Smooth muscle cell (in vitro differentiated cells): ENCODE data around the gene STK24. TPM values are rescaled to one million over a fixed set of nuclear protein-coding genes. Genes with fewer than 3 reads are reported as not detected.

Source experiments
- DNase-seq: peaks from one replicate; lab custom pipeline; 2025; ENCODE audit not compliant: unreplicated experiment; lab: John Stamatoyannopoulos, UW
- H2AFZ ChIP-seq: fragments of 200-600 bp; sonication (generic); 2 replicates; pipeline ENCODE4 v1.6.0; 2016; ENCODE audit warnings: antibody characterized with exemption, low read depth, mild to moderate bottlenecking
- H3F3A ChIP-seq: fragments of 200-600 bp; sonication (generic); 2 replicates; pipeline ENCODE4 v1.6.0; 2017; ENCODE audit warnings: antibody characterized with exemption, low read depth
- H3K27ac ChIP-seq: fragments of 200-600 bp; sonication (generic); 2 replicates; pipeline ENCODE4 v1.5.1; 2016; ENCODE audit warnings: low read depth, mild to moderate bottlenecking
- H3K27me3 ChIP-seq: fragments of 200-600 bp; sonication (generic); 2 replicates; pipeline ENCODE4 v1.6.1; 2016; ENCODE audit warnings: low read depth, mild to moderate bottlenecking
- H3K36me3 ChIP-seq: fragments of 200-600 bp; sonication (generic); 2 replicates; pipeline ENCODE4 v1.5.1; 2016; ENCODE audit warnings: low read depth
- H3K4me1 ChIP-seq: fragments of 200-600 bp; sonication (generic); 2 replicates; pipeline ENCODE4 v1.5.1; 2016; ENCODE audit warnings: low read depth
- H3K4me2 ChIP-seq: fragments of 200-600 bp; sonication (generic); 2 replicates; pipeline ENCODE4 v1.6.0; 2016; ENCODE audit warnings: mild to moderate bottlenecking
- H3K4me3 ChIP-seq: fragments of 200-600 bp; sonication (generic); 2 replicates; pipeline ENCODE4 v1.5.1; 2016; ENCODE audit warnings: mild to moderate bottlenecking
- H3K79me2 ChIP-seq: fragments of 200-600 bp; sonication (generic); 2 replicates; pipeline ENCODE4 v1.6.0; 2016; ENCODE audit warnings: low read depth, mild to moderate bottlenecking
- H3K9ac ChIP-seq: fragments of 200-600 bp; sonication (generic); 2 replicates; pipeline ENCODE4 v1.6.0; 2016; ENCODE audit warnings: low read depth
- H3K9me3 ChIP-seq: fragments of 200-600 bp; sonication (generic); replicated peaks from 2 replicates; pipeline ENCODE4 v1.5.1; 2016; ENCODE audit warnings: low read depth
- H4K20me1 ChIP-seq: fragments of 200-600 bp; sonication (generic); 2 replicates; pipeline ENCODE4 v1.6.0; 2016; ENCODE audit warnings: low read depth
- WGBS: methylation state at CpG from one replicate; pipeline ENCODE4 v1.1.7; 2016; ENCODE audit warnings: low lambda C conversion rate; 5-methylcytosine and 5-hydroxymethylcytosine counted together
- polyA plus RNA-seq: library from polyadenylated mRNA; unstranded; fragments of >200 nt; fragmentation: Nextera tagmentation; extraction: Ambion mirVana; gene quantifications from 2 replicates; pipeline ENCODE4 v1.2.1, GENCODE V29; 2016
- total RNA-seq: library from RNA; depleted of rRNA; stranded (reverse); fragments of >200 nt; gene quantifications from 2 replicates; pipeline ENCODE4 v1.2.3, GENCODE V29; 2014
- TF ChIP-seq, protein P1 (sequence below): fragments of 200-600 bp; sonication (generic); IDR thresholded peaks from 2 replicates; pipeline ENCODE4 v1.5.1; 2017; ENCODE audit warnings: borderline replicate concordance, mild to moderate bottlenecking, antibody characterized with exemption; ENCODE audit not compliant: insufficient read depth, poor library complexity, severe bottlenecking

The STK24 gene
- total and polyA plus RNA-seq, 2 experiments from 2014 or later, result 80.2 to 89.1 TPM

DNA sequence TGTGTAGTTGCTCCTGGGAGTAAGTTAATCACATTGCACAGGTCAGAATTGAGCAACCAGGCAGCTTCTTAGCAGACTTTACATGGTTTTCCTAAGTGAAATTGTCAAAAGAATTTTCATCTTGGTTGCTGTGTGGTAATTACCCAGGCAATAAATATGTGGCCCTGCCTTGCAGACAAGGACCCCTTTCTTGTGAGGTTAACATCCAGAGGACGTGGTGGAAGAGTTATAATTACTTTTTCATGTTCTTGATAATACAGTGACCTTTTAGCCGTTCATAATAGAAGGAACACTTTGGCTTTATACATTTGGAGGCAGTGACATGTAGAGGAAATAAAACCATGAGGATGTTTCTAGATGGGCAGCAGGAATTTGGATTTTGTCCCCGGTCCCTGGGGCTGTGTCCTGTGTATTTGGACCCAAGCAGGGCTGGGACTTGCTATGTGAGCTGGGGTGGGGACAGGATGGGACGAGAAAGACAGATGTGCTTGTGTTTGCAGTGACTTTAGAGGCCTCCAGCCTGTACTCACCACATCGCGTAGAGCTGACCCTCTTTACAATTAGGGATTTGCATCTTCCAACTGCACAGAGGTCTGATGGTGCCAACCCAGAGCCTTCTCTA is 156.2 kb downstream of the STK24 start:
- Histone ChIP-seq H3K27me3 (no peaks in the 10 kb centered on the region), H3K27ac (no peak overlapping the region)

DNA sequence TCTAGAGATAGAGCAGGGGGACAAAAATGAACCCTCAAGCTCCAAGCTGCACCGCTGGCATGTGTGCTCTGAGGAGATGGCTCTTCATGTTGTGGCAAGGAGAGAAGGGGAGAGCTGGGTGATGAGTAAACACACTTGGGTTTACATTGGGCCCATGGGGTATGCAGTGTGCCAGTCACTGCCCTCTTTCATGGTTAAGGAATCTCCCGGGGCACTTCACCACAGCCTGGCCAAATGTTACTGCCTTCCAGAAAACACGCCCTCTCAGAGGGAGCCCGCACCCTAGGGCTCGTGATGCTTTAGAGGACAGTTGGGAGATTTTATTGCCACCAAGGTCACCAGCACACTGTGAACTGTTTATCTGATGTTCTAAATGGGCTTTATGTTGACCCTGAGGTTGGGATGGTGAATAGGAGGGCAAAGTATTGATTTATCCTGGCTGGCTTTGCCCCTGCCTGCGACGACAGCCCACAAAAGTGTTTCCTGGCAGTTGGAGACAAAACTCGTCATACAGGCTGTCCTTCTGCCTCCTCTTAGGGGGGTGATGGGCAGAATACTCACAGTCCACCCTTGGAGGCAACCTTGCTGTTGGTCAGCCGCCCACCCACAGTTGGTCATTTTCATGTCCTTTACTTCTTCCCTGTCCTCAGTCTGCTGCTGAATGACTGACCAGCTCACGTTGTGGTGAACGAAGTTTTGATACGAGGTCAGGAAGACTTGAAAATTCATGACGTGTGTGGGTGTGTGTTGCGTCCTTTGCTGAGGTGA is 156.9 kb downstream of the STK24 start:
- TF ChIP-seq, protein P1, sequence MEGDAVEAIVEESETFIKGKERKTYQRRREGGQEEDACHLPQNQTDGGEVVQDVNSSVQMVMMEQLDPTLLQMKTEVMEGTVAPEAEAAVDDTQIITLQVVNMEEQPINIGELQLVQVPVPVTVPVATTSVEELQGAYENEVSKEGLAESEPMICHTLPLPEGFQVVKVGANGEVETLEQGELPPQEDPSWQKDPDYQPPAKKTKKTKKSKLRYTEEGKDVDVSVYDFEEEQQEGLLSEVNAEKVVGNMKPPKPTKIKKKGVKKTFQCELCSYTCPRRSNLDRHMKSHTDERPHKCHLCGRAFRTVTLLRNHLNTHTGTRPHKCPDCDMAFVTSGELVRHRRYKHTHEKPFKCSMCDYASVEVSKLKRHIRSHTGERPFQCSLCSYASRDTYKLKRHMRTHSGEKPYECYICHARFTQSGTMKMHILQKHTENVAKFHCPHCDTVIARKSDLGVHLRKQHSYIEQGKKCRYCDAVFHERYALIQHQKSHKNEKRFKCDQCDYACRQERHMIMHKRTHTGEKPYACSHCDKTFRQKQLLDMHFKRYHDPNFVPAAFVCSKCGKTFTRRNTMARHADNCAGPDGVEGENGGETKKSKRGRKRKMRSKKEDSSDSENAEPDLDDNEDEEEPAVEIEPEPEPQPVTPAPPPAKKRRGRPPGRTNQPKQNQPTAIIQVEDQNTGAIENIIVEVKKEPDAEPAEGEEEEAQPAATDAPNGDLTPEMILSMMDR, result no peak
- WGBS, result 95% methylated on average over 14 of the region's 14 CpGs
- Histone ChIP-seq H3K36me3 (peaks cover 10% of the 10 kb centered on the region), H2AFZ (no peak overlapping the region), H3K4me3 (no peak overlapping the region), H3K9me3 (no peaks in the 10 kb centered on the region), H3K4me2 (no peak overlapping the region), H3K4me1 (no peaks in the 10 kb centered on the region), H4K20me1 (no peaks in the 10 kb centered on the region), H3K9ac (no peak overlapping the region), H3K27ac (no peak overlapping the region), H3F3A (no peaks in the 10 kb centered on the region), H3K79me2 (no peaks in the 10 kb centered on the region), H3K27me3 (no peaks in the 10 kb centered on the region)
- no peak for DNase-seq

More for the DNA sequence above, 156.2 kb downstream of the STK24 start:
- H3K4me1 ChIP-seq, result no peaks in the 10 kb centered on the region
- no peak overlapping the region for H3K9ac ChIP-seq
- no peaks in the 10 kb centered on the region for H3F3A ChIP-seq
- no peak for DNase-seq
- WGBS, result 97% methylated on average over 6 of the region's 6 CpGs
- no peaks in the 10 kb centered on the region for H3K9me3 ChIP-seq
- TF ChIP-seq, protein P1, result no peak
- no peak overlapping the region for H3K4me2 ChIP-seq
- no peak overlapping the region for H3K4me3 ChIP-seq
- no peak overlapping the region for H2AFZ ChIP-seq
- no peaks in the 10 kb centered on the region for H4K20me1 ChIP-seq
- no peaks in the 10 kb centered on the region for H3K79me2 ChIP-seq
- peaks cover 13% of the 10 kb centered on the region for H3K36me3 ChIP-seq

DNA sequence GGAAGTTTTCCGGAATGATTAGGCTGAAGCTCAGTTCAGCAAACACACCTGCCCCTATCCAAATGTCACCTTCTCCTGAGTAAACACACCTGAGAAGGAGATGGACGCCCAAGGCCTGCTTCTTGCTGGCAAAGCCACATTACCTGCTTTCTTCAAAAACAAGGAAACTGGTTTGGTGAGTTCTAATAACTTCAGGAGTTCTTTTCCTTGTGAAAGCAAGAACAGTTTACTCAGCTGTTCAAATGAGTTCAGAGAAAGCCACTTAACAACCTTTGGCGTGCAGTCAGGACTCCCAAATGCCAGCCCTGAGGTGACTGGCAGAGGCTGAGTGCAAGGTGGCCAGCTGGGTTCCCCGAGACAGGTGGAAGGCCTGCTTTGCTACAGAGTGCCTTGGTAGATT is 160.5 kb downstream of the STK24 start:
- 82% methylated on average over 4 of the region's 4 CpGs for WGBS
- DNase-seq, result no peak
- H3K9ac ChIP-seq, result no peak overlapping the region
- H3K27ac ChIP-seq, result no peak overlapping the region
- H2AFZ ChIP-seq, result no peak overlapping the region
- no peak overlapping the region for H3K4me2 ChIP-seq
- no peaks in the 10 kb centered on the region for H3K79me2 ChIP-seq
- no peaks in the 10 kb centered on the region for H3K4me1 ChIP-seq
- H3K9me3 ChIP-seq, result no peaks in the 10 kb centered on the region
- H4K20me1 ChIP-seq, result no peaks in the 10 kb centered on the region
- no peaks in the 10 kb centered on the region for H3F3A ChIP-seq
- TF ChIP-seq, protein P1, result no peak
- no peak overlapping the region for H3K4me3 ChIP-seq
- no peaks in the 10 kb centered on the region for H3K27me3 ChIP-seq
- H3K36me3 ChIP-seq, result no peaks in the 10 kb centered on the region
